WERI-Rb-1 (cell line): ENCODE results near the gene TMEM79.

Experiments used
- DNase-seq: peaks from one replicate; pipeline ENCODE4 v3.0.0-alpha.2; 2020
- H3K27ac ChIP-seq: fragments of 250-450 bp; sonication (Bioruptor Pico); 2 replicates; pipeline ENCODE4 v1.5.1; 2020; ENCODE audit warnings: mild to moderate bottlenecking, moderate library complexity
- H3K27me3 ChIP-seq: fragments of 250-450 bp; sonication (Bioruptor Pico); 2 replicates; pipeline ENCODE4 v1.5.1; 2021; ENCODE audit warnings: mild to moderate bottlenecking, low read depth, moderate library complexity; ENCODE audit not compliant: insufficient read depth, severe bottlenecking
- H3K36me3 ChIP-seq: fragments of 250-450 bp; sonication (Bioruptor Pico); 2 replicates; pipeline ENCODE4 v1.5.1; 2020; ENCODE audit warnings: mild to moderate bottlenecking, moderate library complexity
- H3K4me3 ChIP-seq: 2 replicates; pipeline ENCODE4 v1.5.1; 2011; ENCODE audit warnings: low read depth, mild to moderate bottlenecking, control low read depth, low read length
- H3K9me3 ChIP-seq: fragments of 250-450 bp; sonication (Bioruptor Pico); 2 replicates; pipeline ENCODE4 v1.5.1; 2021; ENCODE audit warnings: mild to moderate bottlenecking, moderate library complexity; ENCODE audit not compliant: severe bottlenecking
- CTCF ChIP-seq: IDR thresholded peaks from 2 replicates; pipeline ENCODE4 v1.5.1; 2011; ENCODE audit warnings: low read depth, mild to moderate bottlenecking, control low read depth, inconsistent platforms, low read length

Gene TMEM79

GRCh38 chr1:156279837-156280236 is 4.3 kb upstream of the TMEM79 start:
- no peak overlapping the region for H3K4me3 ChIP-seq

GRCh38 chr1:156281281-156281680 is 2.8 kb upstream of the TMEM79 start:
- no peak for DNase-seq
- Histone ChIP-seq H3K27me3 (no peaks in the 10 kb centered on the region), H3K36me3 (peaks cover 57% of the 10 kb centered on the region), H3K4me3 (peak overlapping the region; percentile 81), H3K27ac (no peak overlapping the region), H3K9me3 (no peaks in the 10 kb centered on the region)
- TF ChIP-seq CTCF: no peak

More at GRCh38 chr1:156279837-156280236, 4.3 kb upstream of the TMEM79 start:
- Histone ChIP-seq H3K9me3 (no peaks in the 10 kb centered on the region), H3K27me3 (no peaks in the 10 kb centered on the region), H3K36me3 (peaks cover 71% of the 10 kb centered on the region), H3K27ac (no peak overlapping the region)
- no peak for TF ChIP-seq CTCF
- DNase-seq: no peak

- Histone ChIP-seq H3K4me3 (peak overlapping the region; percentile 81), H3K27me3 (no peaks in the 10 kb centered on the region), H3K27ac (peak overlapping the region; percentile 98), H3K9me3 (no peaks in the 10 kb centered on the region), H3K36me3 (peaks cover 54% of the 10 kb centered on the region)
- no peak for TF ChIP-seq CTCF
- no peak for DNase-seq
Observed at GRCh38 chr1:156281693-156282478, 2.2 kb upstream of the TMEM79 start.

GRCh38 chr1:156282479-156283222 is 1.5 kb upstream of the TMEM79 start, which contains the start of gene SMG5:
TSS of gene SMG5 (minus strand) at chr1:156282825. CDS start at chr1:156282680, 145 bp downstream.
- no peaks in the 10 kb centered on the region for H3K27me3 ChIP-seq
- DNase-seq: peak; percentile 100
- H3K27ac ChIP-seq: peak within 1 kb of the TSS; percentile 98
- no peaks in the 10 kb centered on the region for H3K9me3 ChIP-seq
- H3K4me3 ChIP-seq: peak within 1 kb of the TSS; percentile 81
- TF ChIP-seq CTCF: no peak
- peaks cover 47% of the 10 kb centered on the region for H3K36me3 ChIP-seq

GRCh38 chr1:156283521-156283920 is 604 bp upstream of the TMEM79 start:
- peak overlapping the region; percentile 98 for H3K27ac ChIP-seq
- no peak for TF ChIP-seq CTCF

More at GRCh38 chr1:156283521-156283920, 604 bp upstream of the TMEM79 start:
- Histone ChIP-seq H3K4me3 (peak overlapping the region; percentile 81), H3K27me3 (no peaks in the 10 kb centered on the region), H3K9me3 (no peaks in the 10 kb centered on the region), H3K36me3 (peaks cover 39% of the 10 kb centered on the region)
- DNase-seq: no peak
